CD4-positive, alpha-beta T cell treated with Interleukin-15 for 1 hour (primary cell): Measurements from ENCODE around the gene ITFG1.
"Not testable (repeated sequence)": the region's sequence is repeated elsewhere in the genome, so short reads cannot be mapped to it uniquely, and the experiment has no call there.

Source experiments
- DNase-seq: peaks from one replicate; pipeline ENCODE4 v3.0.0-alpha.2; 2020

The ITFG1 gene

GRCh38 chr16:47408491-47408890 lies 52.4 kb downstream of the ITFG1 start:
- no peak for DNase-seq

- no peak for DNase-seq
Measured at GRCh38 chr16:47395733-47396498, 64.9 kb downstream of the ITFG1 start.

- no peak for DNase-seq
Measured at GRCh38 chr16:47392081-47392480, 68.8 kb downstream of the ITFG1 start.

GRCh38 chr16:47388705-47389104 lies 72.2 kb downstream of the ITFG1 start:
- no peak for DNase-seq

- DNase-seq: no peak
Measured at GRCh38 chr16:47387026-47387734, 73.7 kb downstream of the ITFG1 start.

GRCh38 chr16:47386201-47386718 lies 74.6 kb downstream of the ITFG1 start:
- no peak for DNase-seq

GRCh38 chr16:47382362-47382761 lies 78.5 kb downstream of the ITFG1 start:
- no peak for DNase-seq

- DNase-seq: no peak
Measured at GRCh38 chr16:47377154-47377553, 83.7 kb downstream of the ITFG1 start.

GRCh38 chr16:47375423-47375822 lies 85.4 kb downstream of the ITFG1 start:
- no peak for DNase-seq

GRCh38 chr16:47374629-47375028 lies 86.2 kb downstream of the ITFG1 start:
- no peak for DNase-seq

GRCh38 chr16:47371271-47372014 lies 89.4 kb downstream of the ITFG1 start:
- no peak for DNase-seq

- no peak for DNase-seq
Measured at GRCh38 chr16:47370536-47370935, 90.3 kb downstream of the ITFG1 start.

- no peak for DNase-seq
Measured at GRCh38 chr16:47366228-47366627, 94.6 kb downstream of the ITFG1 start.

GRCh38 chr16:47363761-47364160 lies 97.1 kb downstream of the ITFG1 start:
- DNase-seq: no peak

GRCh38 chr16:47359478-47359877 lies 101.4 kb downstream of the ITFG1 start:
- DNase-seq: no peak

- no peak for DNase-seq
Measured at GRCh38 chr16:47358816-47359215, 102.0 kb downstream of the ITFG1 start.

GRCh38 chr16:47349029-47349428 lies 111.8 kb downstream of the ITFG1 start:
- DNase-seq: not testable (repeated sequence)

GRCh38 chr16:47347021-47347696 lies 113.7 kb downstream of the ITFG1 start:
- DNase-seq: not testable (repeated sequence)

GRCh38 chr16:47342055-47342454 lies 118.8 kb downstream of the ITFG1 start:
- DNase-seq: no peak

- DNase-seq: not testable (repeated sequence)
Measured at GRCh38 chr16:47330562-47330961, 130.3 kb downstream of the ITFG1 start.

- DNase-seq: not testable (repeated sequence)
Measured at GRCh38 chr16:47324309-47324708, 136.6 kb downstream of the ITFG1 start.

- no peak for DNase-seq
Measured at GRCh38 chr16:47323241-47323640, 137.6 kb downstream of the ITFG1 start.
